ENCODE results near the gene TLR9. TPM values are rescaled to one million over a fixed set of nuclear protein-coding genes. Genes with fewer than 3 reads are reported as not detected.
A peak's percentile ranks its signal among the peaks of the same experiment; 100 is the strongest.

Gene TLR9
- total RNA-seq, 3 donors from 2014 or later = 0.77 to 0.89 TPM; not detected in 1

DNA sequence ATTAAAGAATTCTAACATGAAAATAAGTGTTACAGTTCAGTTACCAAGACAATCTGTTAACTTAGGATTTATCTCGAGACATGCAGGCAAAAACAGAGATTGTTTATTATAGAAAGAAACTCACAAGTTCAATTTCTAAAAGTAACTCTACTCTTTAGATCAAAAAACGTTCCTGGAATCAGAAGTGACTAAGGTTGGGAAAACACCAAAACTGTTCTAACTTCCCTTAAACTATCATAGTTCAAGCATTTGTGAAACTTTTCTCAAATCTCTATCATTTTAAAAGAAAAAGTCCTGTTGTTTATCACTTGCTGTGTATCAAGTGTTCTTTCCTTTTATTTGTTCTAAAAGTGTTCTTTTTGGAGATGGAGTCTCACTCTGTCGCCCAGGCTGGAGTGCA is 44.3 kb upstream of the TLR9 start:
- no peaks in the 10 kb centered on the region for H3K9me3 ChIP-seq
- H3K36me3 ChIP-seq (ENCODE audit: low read depth) = peaks cover 11% of the 10 kb centered on the region
- H3K4me3 ChIP-seq = no peak overlapping the region
- intact Hi-C loops (cut with DNase I, micrococcal nuclease) = no loop called here
- ATAC-seq = no peak
- TF ChIP-seq, protein P1, sequence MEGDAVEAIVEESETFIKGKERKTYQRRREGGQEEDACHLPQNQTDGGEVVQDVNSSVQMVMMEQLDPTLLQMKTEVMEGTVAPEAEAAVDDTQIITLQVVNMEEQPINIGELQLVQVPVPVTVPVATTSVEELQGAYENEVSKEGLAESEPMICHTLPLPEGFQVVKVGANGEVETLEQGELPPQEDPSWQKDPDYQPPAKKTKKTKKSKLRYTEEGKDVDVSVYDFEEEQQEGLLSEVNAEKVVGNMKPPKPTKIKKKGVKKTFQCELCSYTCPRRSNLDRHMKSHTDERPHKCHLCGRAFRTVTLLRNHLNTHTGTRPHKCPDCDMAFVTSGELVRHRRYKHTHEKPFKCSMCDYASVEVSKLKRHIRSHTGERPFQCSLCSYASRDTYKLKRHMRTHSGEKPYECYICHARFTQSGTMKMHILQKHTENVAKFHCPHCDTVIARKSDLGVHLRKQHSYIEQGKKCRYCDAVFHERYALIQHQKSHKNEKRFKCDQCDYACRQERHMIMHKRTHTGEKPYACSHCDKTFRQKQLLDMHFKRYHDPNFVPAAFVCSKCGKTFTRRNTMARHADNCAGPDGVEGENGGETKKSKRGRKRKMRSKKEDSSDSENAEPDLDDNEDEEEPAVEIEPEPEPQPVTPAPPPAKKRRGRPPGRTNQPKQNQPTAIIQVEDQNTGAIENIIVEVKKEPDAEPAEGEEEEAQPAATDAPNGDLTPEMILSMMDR (IDR thresholded peaks at IDR 0.05) = no peak
- DNase-seq = no peak
- H3K4me1 ChIP-seq (ENCODE audit: low read depth) = peaks cover 26% of the 10 kb centered on the region

GRCh38 chr3:52268036-52268435 is 42.6 kb upstream of the TLR9 start:
- Histone ChIP-seq H3K4me3 (no peak overlapping the region), H3K36me3 (ENCODE audit: low read depth) (peaks cover 11% of the 10 kb centered on the region), H3K9me3 (no peaks in the 10 kb centered on the region), H3K4me1 (ENCODE audit: low read depth) (peaks cover 20% of the 10 kb centered on the region)
- intact Hi-C loops (cut with DNase I, micrococcal nuclease) = no loop called here
- TF ChIP-seq, protein P1 (IDR thresholded peaks at IDR 0.05) = no peak
- DNase-seq (peak in 1 of 3 donors; percentile 9), ATAC-seq (peak; percentile 18)

DNA sequence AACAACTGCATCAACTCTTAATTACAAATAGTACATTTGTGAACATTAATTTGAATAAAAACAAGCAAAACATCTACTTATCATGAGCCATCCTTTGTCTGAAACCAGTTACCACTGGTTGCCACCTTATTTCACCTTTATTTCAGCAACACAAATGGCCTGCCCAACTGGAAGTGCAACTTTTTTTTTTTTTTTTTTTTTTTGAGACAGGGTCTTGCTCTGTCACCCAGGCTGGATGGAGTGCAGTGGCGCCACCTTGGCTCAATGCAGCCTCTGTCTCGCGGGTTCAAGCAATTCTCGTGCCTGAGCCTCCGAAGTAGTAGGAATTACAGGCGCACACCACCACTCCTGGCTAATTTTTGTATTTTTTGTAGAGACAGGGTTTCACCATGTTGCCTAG is 39.9 kb upstream of the TLR9 start:
- DNase-seq = no peak
- Histone ChIP-seq H3K36me3 (ENCODE audit: low read depth) (peaks cover 15% of the 10 kb centered on the region), H3K4me3 (no peak overlapping the region), H3K4me1 (ENCODE audit: low read depth) (no peaks in the 10 kb centered on the region), H3K9me3 (no peaks in the 10 kb centered on the region)
- TF ChIP-seq, protein P1 (IDR thresholded peaks at IDR 0.05) = no peak
- no peak for ATAC-seq
- intact Hi-C loops (cut with DNase I, micrococcal nuclease) = no loop called here

DNA sequence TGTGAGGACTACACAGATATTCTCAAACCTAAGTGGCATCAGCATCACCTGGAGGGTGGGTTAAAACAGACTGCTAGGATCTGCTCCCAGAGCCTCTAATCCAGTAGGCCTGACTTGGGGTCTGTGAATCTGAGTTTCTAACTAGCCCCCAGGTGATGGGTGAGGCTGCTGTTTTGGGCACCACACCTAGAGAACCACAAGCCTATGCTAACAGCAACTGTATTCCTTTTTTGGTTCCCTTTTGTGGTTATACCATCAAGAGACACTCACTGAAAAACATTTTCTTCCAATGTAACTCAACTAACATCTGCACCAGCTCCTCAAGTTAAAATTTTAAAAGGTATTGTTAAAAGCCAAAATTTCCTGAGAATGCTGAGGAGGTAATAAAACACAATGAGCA is 37.0 kb upstream of the TLR9 start:
- intact Hi-C loops (cut with DNase I, micrococcal nuclease) = no loop called here
- ATAC-seq (no peak), DNase-seq (no peak)
- Histone ChIP-seq H3K9me3 (no peaks in the 10 kb centered on the region), H3K36me3 (ENCODE audit: low read depth) (peaks cover 19% of the 10 kb centered on the region), H3K4me3 (no peak overlapping the region), H3K4me1 (ENCODE audit: low read depth) (no peaks in the 10 kb centered on the region)
- TF ChIP-seq, protein P1 (IDR thresholded peaks at IDR 0.05) = no peak

DNA sequence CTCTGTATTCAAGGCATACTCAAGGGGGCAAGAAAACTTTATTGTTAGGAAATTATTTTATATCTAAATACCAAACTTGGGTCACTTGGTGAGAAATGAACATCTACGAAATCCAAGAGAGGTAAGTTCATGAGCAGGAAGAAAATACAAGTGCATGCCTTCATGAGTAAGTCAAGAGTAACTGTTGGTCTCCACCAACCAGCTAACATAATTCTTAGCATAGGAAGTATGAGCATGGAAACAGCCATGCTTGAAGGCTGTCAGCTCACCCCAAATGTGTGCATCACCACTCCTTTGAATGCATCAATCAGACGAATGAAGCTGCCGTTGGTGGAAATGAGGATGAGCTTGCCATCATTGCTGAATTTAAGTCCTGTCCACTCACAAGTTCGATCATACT is 34.0 kb upstream of the TLR9 start:
- no peak overlapping the region for H3K4me3 ChIP-seq
- H3K4me1 ChIP-seq (ENCODE audit: low read depth) = no peaks in the 10 kb centered on the region
- H3K9me3 ChIP-seq = no peaks in the 10 kb centered on the region
- peaks cover 23% of the 10 kb centered on the region for H3K36me3 ChIP-seq (ENCODE audit: low read depth)
- intact Hi-C loops (cut with DNase I, micrococcal nuclease) = no loop called here
- DNase-seq = no peak
- TF ChIP-seq, protein P1 (IDR thresholded peaks at IDR 0.05) = no peak
- no peak for ATAC-seq

- Histone ChIP-seq H3K9me3 (no peaks in the 10 kb centered on the region), H3K4me3 (no peak overlapping the region), H3K36me3 (ENCODE audit: low read depth) (peaks cover 23% of the 10 kb centered on the region), H3K4me1 (ENCODE audit: low read depth) (peaks cover 3% of the 10 kb centered on the region)
- ATAC-seq (no peak), DNase-seq (no peak)
- intact Hi-C loops (cut with DNase I, micrococcal nuclease) = no loop called here
- TF ChIP-seq, protein P1 (IDR thresholded peaks at IDR 0.05) = no peak
These were observed 33.6 kb upstream of the TLR9 start for GRCh38 chr3:52259035-52259434.
